ENCODE results near the gene UMAD1. TPM values are rescaled to one million over a fixed set of nuclear protein-coding genes. Genes with fewer than 3 reads are reported as not detected.

The UMAD1 gene
- total and polyA plus RNA-seq, 2 experiments from 2014 or later, result 8.4 to 12.4 TPM

GRCh38 chr7:7897949-7898515 lies 257.5 kb downstream of the UMAD1 start (continued):
- no peak for TF ChIP-seq REST (IDR thresholded peaks at IDR 0.05; ENCODE audit: unreplicated experiment)
- TF ChIP-seq EZH2phosphoT487 (IDR thresholded peaks at IDR 0.05; ENCODE audit: unreplicated experiment), result no peak
- no peak for TF ChIP-seq ZNF114 (CRISPR knock-in tag; IDR thresholded peaks at IDR 0.05)
- no peak for TF ChIP-seq NANOG (IDR thresholded peaks at IDR 0.05; ENCODE audit: borderline replicate concordance)
- no peak for TF ChIP-seq EZH2 (IDR thresholded peaks at IDR 0.05; ENCODE audit: low read depth, unreplicated experiment)

GRCh38 chr7:7902845-7903244 lies 262.3 kb downstream of the UMAD1 start:
- peaks cover 12% of the 10 kb centered on the region for H3K4me1 Mint-ChIP-seq
- Histone ChIP-seq H3K4me1 (ENCODE audit: insufficient read depth) (0 out of 2 replicates have a peak, but pooled peaks cover 5% of the 10 kb centered on the region), H3K27me3 (ENCODE audit: insufficient read depth) (no peaks in the 10 kb centered on the region), H3K4me2 (no peak overlapping the region), H3K27ac (ENCODE audit: low read depth) (no peak overlapping the region), H3K79me2 (replicated peaks; ENCODE audit: insufficient read depth) (no peaks in the 10 kb centered on the region), H3K9me2 (ENCODE audit: insufficient read depth) (no peaks in the 10 kb centered on the region), H3K36me3 (ENCODE audit: insufficient read depth) (no peaks in the 10 kb centered on the region), H4K20me1 (replicated peaks; ENCODE audit: insufficient read depth) (no peaks in the 10 kb centered on the region), H2AFZ (no peak overlapping the region), H3K4me3 (no peak overlapping the region), H3F3A (replicated peaks; ENCODE audit: low read depth) (no peaks in the 10 kb centered on the region)
- DNase-seq (ENCODE audit: low spot score), result no peak
- 0 out of 3 replicates have a peak, but pooled peaks cover 5% of the 10 kb centered on the region for H3K36me3 Mint-ChIP-seq (ENCODE audit: low read depth)
- no peak overlapping the region for H3K4me3 Mint-ChIP-seq
- H3K9me3 Mint-ChIP-seq, result peaks cover 5% of the 10 kb centered on the region; the same call in 2 of the 3 replicates
- H3K27ac Mint-ChIP-seq, result peak overlapping the region; percentile 42; the same call in 1 of the 2 replicates
- ATAC-seq, result peak; percentile 33; the same call in 2 of the 3 replicates
- H3K27me3 Mint-ChIP-seq (ENCODE audit: insufficient read depth, low read depth, poor library complexity), result peaks cover 2% of the 10 kb centered on the region
- TF ChIP-seq REST (IDR thresholded peaks at IDR 0.05; ENCODE audit: unreplicated experiment), result no peak
- no peak for TF ChIP-seq CTCF (conservative IDR thresholded peaks at IDR 0.05; ENCODE audit: low read depth in 2 of 2)
- TF ChIP-seq EZH2phosphoT487 (IDR thresholded peaks at IDR 0.05; ENCODE audit: unreplicated experiment), result no peak
- TF ChIP-seq EZH2 (IDR thresholded peaks at IDR 0.05; ENCODE audit: low read depth, unreplicated experiment), result no peak
- no peak for TF ChIP-seq POLR2AphosphoS5 (IDR thresholded peaks at IDR 0.05; ENCODE audit: low read depth)
- no peak for TF ChIP-seq CREB1 (CRISPR knock-in tag; IDR thresholded peaks at IDR 0.05; ENCODE audit: low read depth)
- TF ChIP-seq ZNF114 (CRISPR knock-in tag; IDR thresholded peaks at IDR 0.05), result no peak
- no peak for TF ChIP-seq NANOG (IDR thresholded peaks at IDR 0.05; ENCODE audit: borderline replicate concordance)
- TF ChIP-seq ZNF331 (CRISPR knock-in tag; IDR thresholded peaks at IDR 0.05; ENCODE audit: low read depth), result no peak
